ENCODE results near the gene SVEP1.

- no peak for TF ChIP-seq CTCF (conservative IDR thresholded peaks at IDR 0.05; ENCODE audit: low read depth in 2 of 2)
- no peak for TF ChIP-seq STAT1 (IDR thresholded peaks at IDR 0.05; ENCODE audit: unreplicated experiment)
- no peak for TF ChIP-seq REST (IDR thresholded peaks at IDR 0.05; ENCODE audit: unreplicated experiment)
These were observed 250.8 kb downstream of the SVEP1 start for GRCh38 chr9:110328763-110329162.
